Suprapubic skin (tissue), 4 donors: ENCODE results near the gene PSME1. TPM values are rescaled to one million over a fixed set of nuclear protein-coding genes. Genes with fewer than 3 reads are reported as not detected.

Experiments used
- DNase-seq, 2 donors: peaks; one replicate each; pipeline ENCODE4 v3.0.0-alpha.2; 2019; ENCODE audit warnings: low spot score in 2 of 2
- H3K27ac ChIP-seq: fragments of 200-600 bp; sonication (generic); one replicate; pipeline ENCODE4 v1.5.1; 2019
- H3K27me3 ChIP-seq: fragments of 200-600 bp; sonication (generic); one replicate; pipeline ENCODE4 v1.5.1; 2019
- H3K36me3 ChIP-seq: fragments of 200-600 bp; sonication (generic); one replicate; pipeline ENCODE4 v1.5.1; 2019
- H3K4me1 ChIP-seq: fragments of 200-600 bp; sonication (generic); one replicate; pipeline ENCODE4 v1.5.1; 2019
- H3K4me3 ChIP-seq: fragments of 200-600 bp; sonication (generic); one replicate; pipeline ENCODE4 v1.5.1; 2019; ENCODE audit warnings: mild to moderate bottlenecking
- H3K9me3 ChIP-seq: fragments of 200-600 bp; sonication (generic); one replicate; pipeline ENCODE4 v1.5.1; 2019
- CTCF ChIP-seq, 2 donors: fragments of 200-600 bp in 1 of 2; fragments of 450-650 bp in 1 of 2; sonication (generic) in 1 of 2; IDR thresholded peaks; one replicate each; pipeline ENCODE4 v1.5.1; 2016 to 2019; ENCODE audit warnings: antibody characterized with exemption in 2 of 2, mild to moderate bottlenecking in 1 of 2, moderate library complexity in 1 of 2
- EP300 ChIP-seq: sonication (generic); formaldehyde crosslinking; IDR thresholded peaks from one replicate; pipeline ENCODE4 v1.6.1; 2017; ENCODE audit warnings: antibody characterized with exemption
- POLR2A ChIP-seq, 2 donors: fragments of 450-650 bp; IDR thresholded peaks; one replicate each; pipeline ENCODE4 v1.6.1; 2017; ENCODE audit warnings: antibody characterized with exemption in 2 of 2, mild to moderate bottlenecking in 2 of 2, moderate library complexity in 2 of 2
- POLR2AphosphoS5 ChIP-seq, 3 donors: sonication (generic); formaldehyde crosslinking; IDR thresholded peaks; one replicate each; pipeline ENCODE4 v1.6.1; 2017; ENCODE audit warnings: antibody characterized with exemption in 3 of 3
- WGBS: methylation state at CpG from one replicate; pipeline ENCODE4 v1.1.5; 2018; 5-methylcytosine and 5-hydroxymethylcytosine counted together
- total RNA-seq, 4 donors: library from RNA; depleted of rRNA; stranded (reverse); fragments of >200 nt; gene quantifications; one replicate each; pipeline ENCODE4 v1.1.0, GENCODE V29; 2016

PSME1 gene
- total RNA-seq, 4 donors from 2014 or later, result 72.3 to 113 (median 91.1) TPM

DNA sequence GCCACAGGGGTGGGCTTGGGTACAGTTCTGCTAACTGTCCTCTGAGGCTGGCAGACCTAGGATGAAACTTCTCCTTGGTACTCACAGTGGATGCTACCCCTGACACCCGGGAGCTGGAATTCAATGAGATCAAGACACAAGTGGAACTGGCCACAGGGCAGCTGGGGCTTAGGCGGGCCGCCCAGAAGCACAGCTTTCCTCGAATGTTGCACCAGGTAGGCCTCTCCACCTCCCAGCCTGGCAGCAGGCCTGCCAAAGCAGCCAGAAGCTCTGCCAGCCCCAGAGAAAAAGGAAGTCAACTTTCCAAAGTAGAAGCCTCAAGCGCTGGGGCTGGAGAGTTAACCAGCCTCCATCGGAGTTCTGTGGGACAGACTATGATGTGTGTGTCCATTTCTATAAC lies 18.8 kb upstream of the PSME1 start:
- Histone ChIP-seq H3K4me1 (peaks cover 27% of the 10 kb centered on the region), H3K4me3 (no peak overlapping the region), H3K27me3 (no peaks in the 10 kb centered on the region), H3K9me3 (no peaks in the 10 kb centered on the region), H3K27ac (no peak overlapping the region), H3K36me3 (peaks cover 51% of the 10 kb centered on the region)
- TF ChIP-seq POLR2AphosphoS5 (IDR thresholded peaks at IDR 0.05) (no peak), POLR2A (IDR thresholded peaks at IDR 0.05) (no peak), CTCF (IDR thresholded peaks at IDR 0.05) (no peak), EP300 (no peak)
- 82% methylated on average over 6 of the region's 6 CpGs for WGBS
- DNase-seq, result no peak

DNA sequence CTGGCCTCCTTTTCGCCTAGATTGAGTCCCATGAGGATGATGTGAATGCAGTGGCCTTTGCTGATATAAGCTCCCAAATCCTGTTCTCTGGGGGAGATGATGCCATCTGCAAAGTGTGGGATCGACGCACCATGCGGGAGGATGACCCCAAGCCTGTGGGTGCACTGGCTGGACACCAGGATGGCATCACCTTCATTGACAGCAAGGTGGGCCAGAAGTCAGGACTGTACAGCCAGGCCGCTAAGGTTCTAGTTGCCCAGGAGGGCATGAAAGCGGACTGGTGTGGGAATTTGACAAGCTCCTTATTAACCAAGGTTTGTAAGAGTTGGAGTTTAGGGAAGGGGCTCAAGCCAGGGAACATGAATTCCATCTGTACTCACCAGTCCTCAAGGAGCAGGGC lies 16.3 kb upstream of the PSME1 start:
- peaks cover 72% of the 10 kb centered on the region for H3K36me3 ChIP-seq
- TF ChIP-seq POLR2AphosphoS5 (IDR thresholded peaks at IDR 0.05) (no peak), CTCF (IDR thresholded peaks at IDR 0.05) (no peak), EP300 (no peak), POLR2A (IDR thresholded peaks at IDR 0.05) (no peak)
- peaks cover 20% of the 10 kb centered on the region for H3K4me1 ChIP-seq
- H3K9me3 ChIP-seq, result no peaks in the 10 kb centered on the region
- H3K27ac ChIP-seq, result no peak overlapping the region
- DNase-seq, result no peak
- WGBS, result 97% methylated on average over 6 of the region's 6 CpGs
- H3K27me3 ChIP-seq, result no peaks in the 10 kb centered on the region
- H3K4me3 ChIP-seq, result no peak overlapping the region

- Histone ChIP-seq H3K27ac (no peak overlapping the region), H3K36me3 (peaks cover 73% of the 10 kb centered on the region), H3K4me1 (peaks cover 9% of the 10 kb centered on the region), H3K9me3 (no peaks in the 10 kb centered on the region), H3K4me3 (no peak overlapping the region), H3K27me3 (no peaks in the 10 kb centered on the region)
- no peak for DNase-seq
- TF ChIP-seq CTCF (IDR thresholded peaks at IDR 0.05) (no peak), POLR2AphosphoS5 (IDR thresholded peaks at IDR 0.05) (no peak), POLR2A (IDR thresholded peaks at IDR 0.05) (no peak), EP300 (no peak)
- WGBS, result 98% methylated on average over 8 of the region's 8 CpGs
These were observed 14.8 kb upstream of the PSME1 start for GRCh38 chr14:24121210-24121609.

- Histone ChIP-seq H3K9me3 (no peaks in the 10 kb centered on the region), H3K36me3 (peaks cover 69% of the 10 kb centered on the region), H3K4me3 (no peak overlapping the region), H3K27ac (no peak overlapping the region), H3K4me1 (no peaks in the 10 kb centered on the region), H3K27me3 (no peaks in the 10 kb centered on the region)
- TF ChIP-seq EP300 (no peak), CTCF (IDR thresholded peaks at IDR 0.05) (no peak), POLR2A (IDR thresholded peaks at IDR 0.05) (no peak), POLR2AphosphoS5 (IDR thresholded peaks at IDR 0.05) (no peak)
- WGBS, result 90% methylated on average over 4 of the region's 4 CpGs
- DNase-seq, result no peak
These were observed 13.6 kb upstream of the PSME1 start for GRCh38 chr14:24122416-24122815.

- TF ChIP-seq EP300, result no peak
- no peak for TF ChIP-seq POLR2AphosphoS5 (IDR thresholded peaks at IDR 0.05)
- no peak for TF ChIP-seq CTCF (IDR thresholded peaks at IDR 0.05)
- TF ChIP-seq POLR2A (IDR thresholded peaks at IDR 0.05), result no peak
These were observed 13.1 kb upstream of the PSME1 start for GRCh38 chr14:24122898-24123297.

More at GRCh38 chr14:24122898-24123297, 13.1 kb upstream of the PSME1 start:
- Histone ChIP-seq H3K4me1 (no peaks in the 10 kb centered on the region), H3K9me3 (no peaks in the 10 kb centered on the region), H3K36me3 (peaks cover 64% of the 10 kb centered on the region), H3K27ac (no peak overlapping the region), H3K4me3 (no peak overlapping the region), H3K27me3 (no peaks in the 10 kb centered on the region)
- 83% methylated on average over 7 of the region's 8 CpGs for WGBS
- DNase-seq, result peak in 1 of 2 donors; percentile 40
